K562 (cell line): ENCODE measurements around the gene NEB. TPM values are rescaled to one million over a fixed set of nuclear protein-coding genes. Genes with fewer than 3 reads are reported as not detected.

Experiments used
- ATAC-seq: fragments of 200-7000 bp; cut with Tn5 transposase; 3 replicates; pipeline ENCODE4 v1.9.1; 2020; ENCODE audit warnings: moderate library complexity
- BruUV-seq: library from RNA; stranded (reverse); fragments of 400-500 nt; replicated peaks from 2 replicates; lab custom pipeline; 2021; lab: Mats Ljungman, UMichigan
- CTCF ChIA-PET: fragments of 300-600 bp; formaldehyde crosslinking; extraction: SDS; loops from one replicate; lab custom pipeline; 2021; ENCODE audit warnings: low intra/inter-chr PET ratio; lab: Yijun Ruan, JAX
- POLR2A ChIA-PET: fragments of 300-600, 350-650 bp; sonication (Branson Sonifier 250); formaldehyde crosslinking; extraction: SDS; loops from one replicate; lab custom pipeline; 2021; ENCODE audit warnings: antibody characterized with exemption, inconsistent platforms; lab: Yijun Ruan, JAX
- DNase-seq, 4 experiments: peaks; one replicate each; pipeline versions ENCODE4 v3.0.0 to v3.0.0-alpha.2; 2011 to 2018; ENCODE audit warnings: low spot score in 3 of 4, mixed read lengths in 3 of 4; ENCODE audit errors: extremely low read depth in 1 of 4
- FAIRE-seq: peaks from 2 replicates; lab custom pipeline; 2011; peaks lifted over from hg19 to GRCh38; lab: Jason Lieb, UNC
- H2AFZ ChIP-seq: 2 replicates; pipeline ENCODE4 v1.6.0; 2011; ENCODE audit warnings: low read depth, low read length, control low read depth, inconsistent platforms
- H3K27ac ChIP-seq: fragments of 200-600 bp; 3 replicates; pipeline ENCODE4 v1.8.0; 2011; ENCODE audit warnings: low read depth, mild to moderate bottlenecking, control low read depth, inconsistent platforms, low read length, moderate library complexity, mixed read lengths; ENCODE audit errors: extremely low read depth
- H3K27me3 ChIP-seq, 2 experiments: fragments of 300-600 bp in 1 of 2; 2 replicates in 1 of 2; 3 replicates in 1 of 2; pipeline versions ENCODE4 v1.6.0 to v1.8.0; 2011; ENCODE audit warnings: inconsistent platforms in 2 of 2, low read length in 2 of 2, mild to moderate bottlenecking in 1 of 2, mixed read lengths in 1 of 2, moderate library complexity in 1 of 2; ENCODE audit not compliant: control insufficient read depth in 2 of 2, insufficient read depth in 2 of 2
- H3K36me3 ChIP-seq: fragments of 300-600 bp; 3 replicates; pipeline ENCODE4 v1.8.0; 2011; ENCODE audit warnings: mild to moderate bottlenecking, low read length, inconsistent platforms; ENCODE audit not compliant: control insufficient read depth, insufficient read depth
- H3K4me1 ChIP-seq, 2 experiments: fragments of 200-600 bp in 1 of 2; replicated peaks in 1 of 2; 2 replicates in 1 of 2; 3 replicates in 1 of 2; pipeline versions ENCODE4 v1.5.1 to v1.8.0; 2011; ENCODE audit warnings: inconsistent platforms in 2 of 2, low read length in 2 of 2, mild to moderate bottlenecking in 1 of 2, mixed read lengths in 1 of 2, moderate library complexity in 1 of 2; ENCODE audit not compliant: control insufficient read depth in 2 of 2, insufficient read depth in 2 of 2
- H3K4me2 ChIP-seq: 2 replicates; pipeline ENCODE4 v1.6.1; 2011; ENCODE audit warnings: low read length, control low read depth, inconsistent platforms, mixed read lengths; ENCODE audit not compliant: insufficient read depth
- H3K4me3 ChIP-seq: fragments of 200-600 bp; sonication (generic), shearing (Covaris generic); 2 replicates; pipeline ENCODE4 v1.5.1; 2016; ENCODE audit warnings: control low read depth, inconsistent platforms
- H3K79me2 ChIP-seq: fragments of 200-600 bp; 3 replicates; pipeline ENCODE4 v1.8.0; 2011; ENCODE audit warnings: low read length, inconsistent platforms; ENCODE audit not compliant: control insufficient read depth, insufficient read depth
- H3K9ac ChIP-seq, 2 experiments: 2 replicates each; pipeline versions ENCODE4 v1.6.0 to v1.6.1; 2011; ENCODE audit warnings: low read depth in 2 of 2, low read length in 2 of 2, control low read depth in 1 of 2, inconsistent platforms in 1 of 2, mild to moderate bottlenecking in 1 of 2, mixed read lengths in 1 of 2; ENCODE audit not compliant: insufficient read depth in 1 of 2
- H3K9me1 ChIP-seq: one replicate; pipeline ENCODE4 v1.6.0; 2011; ENCODE audit warnings: inconsistent platforms, mild to moderate bottlenecking, low read length, moderate library complexity; ENCODE audit not compliant: control insufficient read depth, insufficient read depth
- H3K9me3 ChIP-seq: replicated peaks from 2 replicates; pipeline ENCODE4 v1.5.1; 2011; ENCODE audit warnings: low read depth, low read length, inconsistent platforms; ENCODE audit not compliant: control insufficient read depth, insufficient read depth
- H4K20me1 ChIP-seq: replicated peaks from 2 replicates; pipeline ENCODE4 v1.6.1; 2011; ENCODE audit warnings: low read length, inconsistent platforms, mixed read lengths; ENCODE audit not compliant: control insufficient read depth, insufficient read depth
- CCAR2 ChIP-seq: fragments of 200-400 bp; formaldehyde crosslinking; IDR thresholded peaks from 2 replicates; pipeline ENCODE4 v1.6.1; 2017; ENCODE audit warnings: mild to moderate bottlenecking, low read depth, low read length
- IFI16 ChIP-seq: fragments of 250-450 bp; sonication (Bioruptor Pico); IDR thresholded peaks from 2 replicates; pipeline ENCODE4 v2.1.2; 2022; ENCODE audit warnings: mild to moderate bottlenecking, inconsistent platforms
- L3MBTL2 ChIP-seq: fragments of 450-650 bp; IDR thresholded peaks from 2 replicates; pipeline ENCODE4 v1.6.1; 2016; ENCODE audit warnings: mild to moderate bottlenecking, moderate library complexity
- NR1H2 ChIP-seq: sonication (generic); formaldehyde crosslinking; IDR thresholded peaks from 2 replicates; pipeline ENCODE4 v1.4.0; 2020; ENCODE audit warnings: mild to moderate bottlenecking, missing genetic modification reagents
- RHOXF2B ChIP-seq: fragments of 250-450 bp; sonication (Bioruptor Pico); conservative IDR thresholded peaks from 2 replicates; pipeline ENCODE4 v1.5.1; 2021
- SMARCB1 ChIP-seq: IDR thresholded peaks from 2 replicates; pipeline ENCODE4 v1.6.1; 2011; ENCODE audit warnings: improper control_type of control experiment, low read depth; ENCODE audit not compliant: insufficient read length
- ZBTB40 ChIP-seq, 2 experiments: fragments of 450-650 bp in 1 of 2; sonication (generic) in 1 of 2; formaldehyde crosslinking in 1 of 2; IDR thresholded peaks; 2 replicates each; pipeline versions ENCODE4 v1.7.1 to v1.9.0; 2016 to 2022; ENCODE audit warnings: inconsistent platforms in 1 of 2, mild to moderate bottlenecking in 1 of 2, missing genetic modification reagents in 1 of 2
- ZNF253 ChIP-seq: fragments of 250-450 bp; sonication (Bioruptor Pico); conservative IDR thresholded peaks from 2 replicates; pipeline ENCODE4 v1.6.1; 2021; ENCODE audit warnings: mild to moderate bottlenecking
- ZNF511 ChIP-seq: sonication (generic); formaldehyde crosslinking; IDR thresholded peaks from 2 replicates; pipeline ENCODE4 v1.8.0; 2022; ENCODE audit warnings: mild to moderate bottlenecking, missing genetic modification reagents
- WGBS: fragments of 100-300 bp; shearing (Covaris generic); methylation state at CpG from one replicate; pipeline ENCODE4 v1.1.6; 2016; ENCODE audit warnings: low coverage, mixed read lengths; ENCODE audit not compliant: insufficient coverage; ENCODE audit errors: missing lambda C conversion rate; 5-methylcytosine and 5-hydroxymethylcytosine counted together
- in situ Hi-C: fragments of 300-500 bp; cut with MboI; formaldehyde crosslinking; loops from 4 replicates; pipeline ENCODE4 v1.15.0; 2018; ENCODE audit warnings: inconsistent platforms, mixed read lengths
- intact Hi-C: fragments of 100-400 bp; cut with micrococcal nuclease; formaldehyde crosslinking; loops from 2 replicates; pipeline ENCODE4 v1.14.2; 2022
- polyA plus RNA-seq, 8 experiments: library from polyadenylated mRNA; depleted of rRNA in 4 of 8; stranded (reverse) in 5 of 8; unstranded in 3 of 8; fragments of >200 nt; fragmentation: Nextera tagmentation in 2 of 8; fragmentation: Illumina TruSeq in 1 of 8; extraction: Ambion mirVana in 2 of 8; extraction: Trizol in 1 of 8; gene quantifications; 2 replicates each; pipeline versions ENCODE4 v1.2.1 to v1.2.3, GENCODE V29; 2011 to 2014; ENCODE audit warnings: inconsistent platforms in 1 of 8, missing spikeins in 1 of 8
- total RNA-seq, 7 experiments: library from RNA; depleted of rRNA in 6 of 7; stranded (reverse); fragments of >200 nt in 6 of 7; fragmentation: Illumina TruSeq in 2 of 7; extraction: Trizol in 2 of 7; gene quantifications; 2 replicates each; pipeline versions ENCODE4 v1.2.1 to v1.2.3, GENCODE V29; 2011 to 2021; ENCODE audit warnings: low replicate concordance in 1 of 7

Gene NEB
- total and polyA plus RNA-seq, 9 of the 15 experiments (the other 6 are each of a cell fraction or from before 2014, with no cell fraction given) = 1.7 to 3.8 (median 2.9) TPM

- Histone ChIP-seq H4K20me1 (no peaks in the 10 kb centered on the region), H3K27me3 (no peaks in the 10 kb centered on the region), H3K36me3 (no peaks in the 10 kb centered on the region), H3K4me3 (no peak overlapping the region), H2AFZ (0 out of 2 replicates have a peak overlapping the region, but pooled peaks have one; percentile 15), H3K9me1 (no peaks in the 10 kb centered on the region), H3K4me2 (no peak overlapping the region), H3K9me3 (no peaks in the 10 kb centered on the region), H3K4me1 (peaks cover 0 to 11% of the 10 kb centered on the region in 2 experiments; a peak in 2 of 5 replicates), H3K79me2 (no peaks in the 10 kb centered on the region), H3K9ac (no peak overlapping the region), H3K27ac (no peak overlapping the region)
- intact Hi-C loops = no loop called here
- CTCF ChIA-PET = no interaction called here
- DNase-seq (no peak), FAIRE-seq (no peak), ATAC-seq (no peak)
- in situ Hi-C loops = no loop called here
- WGBS = 66% methylated on average over 3 of the region's 3 CpGs
- POLR2A ChIA-PET = interaction anchor here (0.9 to 1.8 kb wide), 2 partner anchors 20 to 115 kb away, joined by 3 to 4 read pairs; no protein-coding TSS in a partner anchor
- no peak for TF ChIP-seq SMARCB1
- no peak for TF ChIP-seq NR1H2 (CRISPR knock-in tag)
- no peak for TF ChIP-seq L3MBTL2
- TF ChIP-seq ZNF253 (CRISPR knock-in tag) = no peak
- TF ChIP-seq ZNF511 = no peak
- TF ChIP-seq RHOXF2B (CRISPR knock-in tag) = no peak
- no peak for TF ChIP-seq CCAR2
- TF ChIP-seq ZBTB40 (IDR thresholded peaks at IDR 0.05) = no peak
- TF ChIP-seq ZBTB40 (CRISPR knock-in tag; IDR thresholded peaks at IDR 0.05) = no peak
- no peak for TF ChIP-seq IFI16
- BruUV-seq = no TSS peak
These were observed 83.8 kb downstream of the NEB start for GRCh38 chr2:151650456-151650855.
